Aorta (tissue), 5 donors: ENCODE results near the gene WDR89. TPM values are rescaled to one million over a fixed set of nuclear protein-coding genes. Genes with fewer than 3 reads are reported as not detected.
A peak's percentile ranks its signal among the peaks of the same experiment; 100 is the strongest.
"Not testable (repeated sequence)": the region's sequence is repeated elsewhere in the genome, so short reads cannot be mapped to it uniquely, and the experiment has no call there.

ENCODE experiments used
- ATAC-seq: fragments of 200-7000 bp; cut with Tn5 transposase; one replicate; pipeline ENCODE4 v1.9.1; 2022; ENCODE audit warnings: moderate library complexity; ENCODE audit not compliant: low FRiP score
- DNase-seq, 2 donors: peaks; one replicate each; pipeline ENCODE4 v3.0.0-alpha.2; 2020
- H3K27ac ChIP-seq, 2 donors: one replicate each; pipeline ENCODE4 v1.5.1; 2013; ENCODE audit warnings: low read length in 2 of 2, mild to moderate bottlenecking in 2 of 2, moderate library complexity in 2 of 2, control low read depth in 1 of 2, inconsistent platforms in 1 of 2, low read depth in 1 of 2
- H3K27me3 ChIP-seq, 2 donors: one replicate each; pipeline ENCODE4 v1.6.1; 2013; ENCODE audit warnings: control low read depth in 1 of 2, low read length in 1 of 2, mild to moderate bottlenecking in 1 of 2, moderate library complexity in 1 of 2; ENCODE audit not compliant: insufficient read depth in 2 of 2, control insufficient read depth in 1 of 2
- H3K36me3 ChIP-seq, 2 donors: one replicate each; pipeline ENCODE4 v1.6.1; 2013; ENCODE audit warnings: control low read depth in 1 of 2, low read length in 1 of 2, mild to moderate bottlenecking in 1 of 2; ENCODE audit not compliant: insufficient read depth in 2 of 2, control insufficient read depth in 1 of 2
- H3K4me1 ChIP-seq, 2 donors: one replicate each; pipeline ENCODE4 v1.6.1; 2013; ENCODE audit warnings: low read length in 2 of 2, control low read depth in 1 of 2, mild to moderate bottlenecking in 1 of 2, moderate library complexity in 1 of 2; ENCODE audit not compliant: insufficient read depth in 2 of 2, control insufficient read depth in 1 of 2
- H3K4me3 ChIP-seq, 2 donors: one replicate each; pipeline ENCODE4 v1.5.1; 2013; ENCODE audit warnings: low read length in 2 of 2, control low read depth in 1 of 2, mild to moderate bottlenecking in 1 of 2
- H3K9me3 ChIP-seq: one replicate; pipeline ENCODE4 v1.6.1; 2013; ENCODE audit warnings: mild to moderate bottlenecking, low read length; ENCODE audit not compliant: control insufficient read depth
- WGBS, 2 donors: extraction: QIAGEN DNeasy Blood & Tissue Kit; methylation state at CpG; one replicate each; pipeline ENCODE4 v1.1.7; 2013; 5-methylcytosine and 5-hydroxymethylcytosine counted together
- intact Hi-C, 2 donors: fragments of 100-400 bp; cut with DNase I; formaldehyde crosslinking; loops; one replicate each; pipeline versions ENCODE4 v1.14.2 to v1.15.0; 2022
- polyA plus RNA-seq, 2 donors: library from polyadenylated mRNA; stranded (reverse); fragments of 200-250 nt; gene quantifications; one replicate each; pipeline ENCODE4 v1.2.3, GENCODE V29; 2013
- total RNA-seq, 2 donors: library from RNA; stranded (reverse); fragmentation: NEBNext Ultra II Directional; extraction: Animal tissue kit (Norgen Biotek cat#: 25700); gene quantifications; one replicate each; pipeline ENCODE4 v1.2.1, GENCODE V29; 2021
- donor health status: healthy with polysubstance abuse.
- donor health status: Bipolar disorder and iron deficiency.
- donor health status: DM: no; HTN: no; CAD: no.
- donor health status: DM: no; HTN: no; CAD: no.
- donor health status: DM: yes; HTN: yes; CAD: no.

The WDR89 gene
- total and polyA plus RNA-seq, 4 donors, result 3.9 to 12.9 (median 6.8) TPM

- not testable (repeated sequence) for DNase-seq, H3K27ac ChIP-seq, H3K9me3 ChIP-seq, ATAC-seq, H3K4me3 ChIP-seq, H3K4me1 ChIP-seq, H3K36me3 ChIP-seq, H3K27me3 ChIP-seq
- intact Hi-C loops, result loop anchor here in 1 of 2 donors (10.0 kb wide), 1 partner anchor 227 kb away; no protein-coding TSS in a partner anchor
- 87 to 88% methylated on average over 7 of the region's 7 CpGs for WGBS, 2 donors
These were observed 19.7 kb downstream of the WDR89 start for GRCh38 chr14:63621975-63622374.

DNA sequence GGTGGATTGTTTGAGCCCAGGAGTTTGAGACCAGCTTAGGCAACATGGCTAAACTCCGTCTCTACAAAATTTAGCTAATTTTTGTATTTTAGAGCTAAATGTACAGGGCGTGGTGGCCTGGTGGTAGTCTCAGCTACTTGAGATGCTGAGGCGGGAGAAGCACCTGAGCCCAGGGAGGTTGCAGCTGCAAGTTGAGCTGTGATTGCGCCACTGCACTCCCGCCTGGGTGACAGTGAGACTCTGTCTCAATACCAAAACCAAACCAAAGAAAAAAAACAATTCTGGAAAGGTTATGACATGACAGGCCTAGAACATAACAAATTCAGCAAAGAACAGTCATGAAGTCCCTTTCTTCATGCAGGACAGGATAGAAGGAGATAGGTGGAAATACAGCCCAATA is 25.7 kb downstream of the WDR89 start:
- 96 to 99% methylated on average over 5 of the region's 5 CpGs for WGBS, 2 donors
- ATAC-seq, result no peak

GRCh38 chr14:63614679-63615363 is 26.9 kb downstream of the WDR89 start:
- Histone ChIP-seq H3K4me3 (no peak overlapping the region), H3K9me3 (no peaks in the 10 kb centered on the region), H3K27ac (no peak overlapping the region), H3K4me1 (peaks cover 0 to 3% of the 10 kb centered on the region in 2 donors), H3K36me3 (no peaks in the 10 kb centered on the region), H3K27me3 (no peaks in the 10 kb centered on the region)
- ATAC-seq, result no peak
- no peak for DNase-seq
- 1 to 5% methylated on average over 4 of the region's 4 CpGs for WGBS, 2 donors
- intact Hi-C loops, result loop anchor here in 1 of 2 donors (10.0 kb wide), 1 partner anchor 70 kb away; the partner anchor contains the start of gene PPP2R5E

More for the DNA sequence above, 25.7 kb downstream of the WDR89 start:
- Histone ChIP-seq H3K27me3 (no peaks in the 10 kb centered on the region), H3K27ac (peak overlapping the region in 1 of 2 donors; percentile 28), H3K4me1 (peaks cover 0 to 3% of the 10 kb centered on the region in 2 donors), H3K4me3 (no peak overlapping the region), H3K9me3 (no peaks in the 10 kb centered on the region), H3K36me3 (no peaks in the 10 kb centered on the region)
- no peak for DNase-seq
- intact Hi-C loops, result loop anchor here in 1 of 2 donors (10.0 kb wide), 1 partner anchor 71 kb away; the partner anchor contains the start of gene PPP2R5E

DNA sequence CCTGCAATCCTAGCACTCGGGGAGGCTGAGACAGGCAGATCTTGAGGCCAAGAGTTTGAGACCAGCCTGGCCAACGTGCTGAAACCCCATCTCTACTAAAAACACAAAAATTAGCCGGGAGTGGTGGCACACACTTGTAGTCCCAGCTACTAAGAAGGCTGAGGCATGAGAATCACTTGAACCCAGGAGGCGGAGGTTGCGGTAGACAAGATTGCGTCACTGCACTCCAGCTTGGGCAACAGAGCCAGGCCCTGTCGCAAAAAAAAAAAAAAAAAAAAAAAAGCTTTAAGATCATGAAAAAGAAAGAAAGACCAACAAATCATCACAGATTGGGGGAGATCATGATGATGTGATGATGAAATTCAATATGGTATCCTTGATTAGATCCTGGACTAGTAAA is 30.6 kb downstream of the WDR89 start:
- 94 to 95% methylated on average over 7 of the region's 7 CpGs for WGBS, 2 donors
- Histone ChIP-seq H3K36me3 (no peaks in the 10 kb centered on the region), H3K27me3 (no peaks in the 10 kb centered on the region), H3K27ac (no peak overlapping the region), H3K4me3 (no peak overlapping the region), H3K4me1 (peaks cover 0 to 3% of the 10 kb centered on the region in 2 donors), H3K9me3 (no peaks in the 10 kb centered on the region)
- intact Hi-C loops, result loop anchor here in 1 of 2 donors (10.0 kb wide), 1 partner anchor 66 kb away; the partner anchor contains the start of gene PPP2R5E
- ATAC-seq (no peak), DNase-seq (no peak)

- no peak for ATAC-seq
- WGBS, 2 donors, result 91 to 94% methylated on average over 10 of the region's 10 CpGs
These were observed 36.6 kb downstream of the WDR89 start for GRCh38 chr14:63605041-63605532.

DNA sequence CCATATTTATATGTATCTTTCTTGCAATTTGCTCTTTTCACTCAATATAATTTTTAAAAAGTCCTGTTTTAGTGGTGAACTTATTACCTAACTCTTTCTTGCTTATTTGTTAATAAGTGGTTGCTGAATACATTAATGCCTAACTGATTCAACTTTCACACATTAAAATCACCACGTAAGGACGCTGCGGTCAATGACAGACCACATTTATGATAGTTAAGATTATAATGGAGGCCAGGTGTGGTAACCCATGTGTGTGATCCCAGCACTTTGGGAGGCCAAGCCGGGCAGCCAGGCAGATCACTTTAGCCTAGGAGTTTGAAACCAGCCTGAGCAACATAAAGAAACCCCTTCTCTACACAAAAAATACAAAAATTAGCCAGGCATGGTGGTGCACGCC is 37.0 kb downstream of the WDR89 start:
- Histone ChIP-seq H3K27me3 (no peaks in the 10 kb centered on the region), H3K9me3 (no peaks in the 10 kb centered on the region), H3K36me3 (no peaks in the 10 kb centered on the region), H3K4me1 (no peaks in the 10 kb centered on the region), H3K4me3 (no peak overlapping the region), H3K27ac (no peak overlapping the region)
- 95% methylated on average over 5 of the region's 5 CpGs for WGBS, 2 donors
- DNase-seq (no peak), ATAC-seq (no peak)
- intact Hi-C loops, result no loop called here

More at GRCh38 chr14:63605041-63605532, 36.6 kb downstream of the WDR89 start:
- Histone ChIP-seq H3K27ac (no peak overlapping the region), H3K4me3 (no peak overlapping the region), H3K27me3 (no peaks in the 10 kb centered on the region), H3K4me1 (no peaks in the 10 kb centered on the region), H3K36me3 (no peaks in the 10 kb centered on the region), H3K9me3 (no peaks in the 10 kb centered on the region)
- no peak for DNase-seq
- intact Hi-C loops, result no loop called here

DNA sequence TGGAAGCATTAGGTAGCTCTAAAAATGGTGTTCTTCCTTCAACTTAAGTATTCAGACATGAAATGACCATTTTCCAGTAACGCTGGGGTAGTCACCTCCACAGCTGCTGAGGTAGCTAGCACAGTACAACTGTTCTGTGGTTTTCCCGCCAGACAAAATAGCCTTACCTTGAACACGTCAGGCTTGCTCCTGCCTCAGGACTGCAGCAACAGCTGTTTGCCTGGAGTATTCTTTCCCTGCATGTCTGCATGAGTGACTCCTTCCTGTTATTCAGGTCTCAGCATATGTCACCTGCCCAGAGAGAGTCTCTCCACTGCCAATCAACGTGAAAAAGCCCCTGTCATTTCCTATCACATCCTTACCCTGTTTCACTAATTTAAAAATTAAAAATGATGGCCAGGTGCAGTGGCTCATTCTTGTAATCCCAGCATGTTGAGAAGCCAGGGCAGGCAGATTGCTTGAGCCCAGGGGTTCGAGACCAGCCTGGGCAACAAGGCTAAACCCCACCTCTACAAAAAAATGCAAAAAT is 37.9 kb downstream of the WDR89 start:
- DNase-seq (no peak), ATAC-seq (no peak)
- intact Hi-C loops, result no loop called here
- Histone ChIP-seq H3K4me3 (no peak overlapping the region), H3K27me3 (no peaks in the 10 kb centered on the region), H3K27ac (no peak overlapping the region), H3K4me1 (no peaks in the 10 kb centered on the region), H3K36me3 (no peaks in the 10 kb centered on the region), H3K9me3 (no peaks in the 10 kb centered on the region)
- 93 to 94% methylated on average over 5 of the region's 5 CpGs for WGBS, 2 donors

- Histone ChIP-seq H3K9me3 (peaks cover 14% of the 10 kb centered on the region), H3K27me3 (no peaks in the 10 kb centered on the region), H3K27ac (no peak overlapping the region), H3K36me3 (peaks cover 0 to 2% of the 10 kb centered on the region in 2 donors), H3K4me3 (no peak overlapping the region), H3K4me1 (no peaks in the 10 kb centered on the region)
- WGBS, 2 donors, result 90 to 91% methylated on average over 4 of the region's 4 CpGs
- intact Hi-C loops, result no loop called here
- ATAC-seq, result no peak
- DNase-seq, result no peak
These were observed 42.9 kb downstream of the WDR89 start for GRCh38 chr14:63598807-63599206.
